Omental fat pad (tissue), 4 donors: ENCODE measurements around the gene NEIL3. TPM values are rescaled to one million over a fixed set of nuclear protein-coding genes. Genes with fewer than 3 reads are reported as not detected.
"Not testable (repeated sequence)": the region's sequence is repeated elsewhere in the genome, so short reads cannot be mapped to it uniquely, and the experiment has no call there.

Source experiments
- ATAC-seq: fragments of 150-250 bp; one replicate; pipeline ENCODE4 v1.9.1; 2016; ENCODE audit warnings: mild to moderate bottlenecking, moderate library complexity; ENCODE audit not compliant: low FRiP score
- DNase-seq: peaks from one replicate; pipeline ENCODE4 v3.0.0-alpha.2; 2019; ENCODE audit warnings: low spot score
- CTCF ChIP-seq, 3 donors: fragments of 450-650 bp; IDR thresholded peaks; one replicate each; pipeline ENCODE4 v1.5.1; 2016 to 2017; ENCODE audit warnings: antibody characterized with exemption in 3 of 3, mild to moderate bottlenecking in 3 of 3, moderate library complexity in 2 of 3
- total RNA-seq, 4 donors: library from RNA; depleted of rRNA; stranded (reverse); fragments of >200 nt; gene quantifications; one replicate each; pipeline ENCODE4 v1.1.0, GENCODE V29; 2016

Gene NEIL3
- total RNA-seq, 4 donors from 2014 or later = 0.96 TPM; not detected in 3

- DNase-seq (no peak), ATAC-seq (no peak)
- TF ChIP-seq CTCF (IDR thresholded peaks at IDR 0.05) = no peak
Measured at GRCh38 chr4:177301126-177301639, 8.5 kb upstream of the NEIL3 start.

GRCh38 chr4:177302371-177303100 lies 7.1 kb upstream of the NEIL3 start:
- DNase-seq (no peak), ATAC-seq (no peak)
- TF ChIP-seq CTCF (IDR thresholded peaks at IDR 0.05) = no peak

GRCh38 chr4:177304094-177304493 lies 5.6 kb upstream of the NEIL3 start:
- TF ChIP-seq CTCF (IDR thresholded peaks at IDR 0.05) = no peak
- DNase-seq (no peak), ATAC-seq (no peak)

GRCh38 chr4:177304864-177305263 lies 4.8 kb upstream of the NEIL3 start:
- not testable (repeated sequence) for ATAC-seq, DNase-seq

GRCh38 chr4:177308125-177308524 lies 1.5 kb upstream of the NEIL3 start:
- TF ChIP-seq CTCF (IDR thresholded peaks at IDR 0.05) = no peak
- DNase-seq (no peak), ATAC-seq (no peak)

GRCh38 chr4:177308847-177309521 lies 690 bp upstream of the NEIL3 start:
- ATAC-seq (no peak), DNase-seq (no peak)
- TF ChIP-seq CTCF (IDR thresholded peaks at IDR 0.05) = no peak

GRCh38 chr4:177311589-177311988 lies 1.9 kb downstream of the NEIL3 start:
- no peak for ATAC-seq
- TF ChIP-seq CTCF (IDR thresholded peaks at IDR 0.05) = no peak
- DNase-seq = no peak
